HuH-7 (cell line): Measurements from ENCODE around the gene NUTF2.
"Not testable (repeated sequence)": the region's sequence is repeated elsewhere in the genome, so short reads cannot be mapped to it uniquely, and the experiment has no call there.

Experiments used
- DNase-seq: peaks from one replicate; pipeline ENCODE4 v3.0.0; 2011; ENCODE audit warnings: low spot score

Gene NUTF2

GRCh38 chr16:67864044-67864443 is 17.3 kb downstream of the NUTF2 start:
- not testable (repeated sequence) for DNase-seq

GRCh38 chr16:67864594-67864993 is 17.9 kb downstream of the NUTF2 start:
- no peak for DNase-seq

- peak; percentile 71 for DNase-seq
These were observed 18.6 kb downstream of the NUTF2 start for GRCh38 chr16:67865318-67865717.

DNA sequence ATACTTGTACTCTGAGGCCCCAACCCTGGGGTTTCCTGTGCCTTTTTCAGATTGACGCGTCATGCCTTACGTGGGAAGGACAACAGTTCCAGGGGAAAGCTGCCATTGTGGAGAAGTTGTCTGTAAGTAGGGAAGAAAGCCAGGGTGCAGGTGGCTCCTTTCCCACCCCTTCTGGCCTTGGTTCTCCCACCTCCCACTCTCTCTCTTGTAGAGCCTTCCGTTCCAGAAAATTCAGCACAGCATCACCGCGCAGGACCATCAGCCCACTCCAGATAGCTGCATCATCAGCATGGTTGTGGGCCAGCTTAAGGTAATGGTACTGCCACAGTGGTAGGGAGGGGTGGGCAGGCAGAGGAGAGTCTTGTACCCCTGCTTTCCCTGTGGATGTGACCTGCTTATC is 21.6 kb downstream of the NUTF2 start:
- DNase-seq: no peak

GRCh38 chr16:67869653-67870052 is 22.9 kb downstream of the NUTF2 start:
- DNase-seq: no peak

DNA sequence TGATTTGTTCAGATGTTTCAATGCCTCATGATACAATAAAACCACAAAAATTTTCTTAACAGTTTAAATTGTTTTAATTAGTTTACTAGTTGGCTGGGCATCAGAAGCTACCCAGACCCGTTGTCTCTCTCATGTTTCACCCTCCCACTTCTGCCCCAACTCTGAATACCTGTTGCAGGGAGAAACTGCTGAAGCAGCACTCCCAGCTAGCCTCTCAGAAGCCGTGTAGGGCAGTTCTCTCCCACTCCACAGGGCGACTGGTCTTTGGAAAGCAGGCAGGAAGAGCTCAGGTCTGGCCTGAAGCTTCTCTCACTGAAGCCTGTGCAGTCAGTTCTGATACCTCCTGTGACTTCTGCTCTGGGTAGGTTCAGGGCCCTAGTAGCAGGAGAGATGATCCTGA is 24.5 kb downstream of the NUTF2 start:
- no peak for DNase-seq

- no peak for DNase-seq
These were observed 25.4 kb downstream of the NUTF2 start for GRCh38 chr16:67872131-67872630.

DNA sequence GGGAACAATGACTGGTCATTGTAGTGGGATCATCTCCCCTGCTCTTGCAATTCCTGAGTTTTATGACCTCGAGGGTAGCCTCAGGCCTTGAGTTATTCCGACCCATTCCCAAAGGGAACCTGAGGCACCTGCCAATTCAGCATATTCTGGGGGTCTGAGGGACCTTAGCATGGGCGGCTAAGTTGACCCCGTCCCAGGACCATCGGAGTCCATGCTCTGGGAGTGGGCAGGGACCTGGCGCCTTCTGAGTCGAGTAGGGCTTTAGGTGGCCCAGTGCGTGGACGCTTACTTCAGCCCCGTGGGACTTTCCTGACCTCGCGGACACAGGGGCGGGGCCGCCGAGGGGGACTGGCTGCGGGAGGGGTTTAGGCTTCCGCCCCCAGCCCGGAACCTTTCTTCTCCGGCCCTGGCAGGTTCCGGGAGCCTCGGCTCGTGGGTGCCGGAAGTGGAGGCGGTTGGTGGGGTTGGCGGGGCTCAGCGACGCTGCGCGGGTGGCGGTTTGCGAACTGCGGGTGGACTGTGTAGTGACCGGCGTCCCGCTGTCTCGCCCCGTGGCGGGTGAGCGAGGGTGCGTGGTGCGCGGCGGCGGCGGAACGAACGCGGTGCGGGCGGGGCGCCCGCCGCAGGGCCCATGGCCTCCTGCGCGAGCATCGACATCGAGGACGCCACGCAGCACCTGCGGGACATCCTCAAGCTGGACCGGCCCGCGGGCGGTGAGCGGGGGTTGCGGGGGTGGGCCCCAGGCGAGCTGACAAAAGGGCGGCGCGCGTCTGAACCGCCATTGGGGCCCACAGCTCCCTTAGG is 26.1 kb downstream of the NUTF2 start, which contains the start of gene EDC4:
Gene EDC4, plus strand, starts transcription at position 422 of the 804 bp plus-strand sequence. Its CDS starts 210 bp downstream, at position 632.
- DNase-seq: peak; percentile 96

GRCh38 chr16:67873435-67874370 is 27.0 kb downstream of the NUTF2 start:
- DNase-seq: no peak

- DNase-seq: no peak
These were observed 27.6 kb downstream of the NUTF2 start for GRCh38 chr16:67874372-67874771.

GRCh38 chr16:67877064-67877463 is 30.3 kb downstream of the NUTF2 start:
- DNase-seq: no peak

DNA sequence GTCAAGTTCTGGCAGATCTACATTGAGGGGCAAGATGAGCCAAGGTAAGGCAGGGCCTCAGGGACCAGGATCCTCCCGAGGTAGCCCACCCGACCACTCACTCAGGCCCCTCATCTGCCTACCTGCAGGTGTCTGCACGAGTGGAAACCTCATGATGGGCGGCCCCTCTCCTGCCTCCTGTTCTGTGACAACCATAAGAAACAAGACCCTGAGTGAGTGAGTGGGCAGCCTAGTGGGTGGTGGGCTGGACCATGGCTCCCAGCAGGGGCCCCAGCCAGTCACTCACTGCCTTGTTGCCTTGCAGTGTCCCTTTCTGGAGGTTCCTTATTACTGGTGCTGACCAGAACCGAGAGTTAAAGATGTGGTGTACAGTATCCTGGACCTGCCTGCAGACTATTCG is 31.5 kb downstream of the NUTF2 start:
- DNase-seq: no peak

GRCh38 chr16:67878846-67879245 is 32.1 kb downstream of the NUTF2 start:
- no peak for DNase-seq

- DNase-seq: no peak
These were observed 32.7 kb downstream of the NUTF2 start for GRCh38 chr16:67879462-67879861.

DNA sequence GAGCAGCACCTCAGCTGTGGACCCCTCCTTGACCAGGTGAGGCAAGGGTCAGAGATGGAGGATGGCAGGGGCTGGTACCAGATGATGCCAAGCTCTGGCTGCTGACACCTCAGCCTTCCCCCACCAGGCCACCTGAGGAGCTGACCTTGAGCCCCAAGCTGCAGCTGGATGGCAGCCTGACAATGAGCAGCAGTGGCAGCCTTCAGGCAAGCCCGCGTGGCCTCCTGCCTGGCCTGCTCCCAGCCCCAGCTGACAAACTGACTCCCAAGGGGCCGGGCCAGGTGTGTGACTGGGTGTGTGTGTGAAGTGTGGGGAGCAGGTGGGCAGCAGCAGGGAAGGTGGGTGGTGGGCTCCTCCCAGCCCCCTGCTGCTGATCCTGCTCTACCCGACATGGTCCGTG is 33.2 kb downstream of the NUTF2 start:
- no peak for DNase-seq

- DNase-seq: no peak
These were observed 33.9 kb downstream of the NUTF2 start for GRCh38 chr16:67880584-67880983.

DNA sequence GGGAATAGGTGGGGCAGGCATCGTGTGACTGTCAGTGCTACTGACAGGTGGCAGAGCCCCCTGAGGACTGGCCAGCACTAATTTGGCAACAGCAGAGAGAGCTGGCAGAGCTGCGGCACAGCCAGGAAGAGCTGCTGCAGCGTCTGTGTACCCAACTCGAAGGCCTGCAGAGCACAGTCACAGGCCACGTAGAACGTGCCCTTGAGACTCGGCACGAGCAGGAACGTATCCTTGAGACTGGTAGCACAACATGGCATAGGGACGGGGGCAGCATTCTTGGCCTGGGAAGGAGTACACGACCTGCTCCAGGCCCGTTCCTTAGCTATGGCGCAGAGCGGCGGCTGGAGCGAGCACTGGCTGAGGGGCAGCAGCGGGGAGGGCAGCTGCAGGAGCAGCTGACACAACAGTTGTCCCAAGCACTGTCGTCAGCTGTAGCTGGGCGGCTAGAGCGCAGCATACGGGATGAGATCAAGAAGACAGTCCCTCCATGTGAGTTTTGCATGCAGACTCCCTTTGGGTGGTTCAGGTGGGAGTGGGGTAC is 35.0 kb downstream of the NUTF2 start:
- no peak for DNase-seq

DNA sequence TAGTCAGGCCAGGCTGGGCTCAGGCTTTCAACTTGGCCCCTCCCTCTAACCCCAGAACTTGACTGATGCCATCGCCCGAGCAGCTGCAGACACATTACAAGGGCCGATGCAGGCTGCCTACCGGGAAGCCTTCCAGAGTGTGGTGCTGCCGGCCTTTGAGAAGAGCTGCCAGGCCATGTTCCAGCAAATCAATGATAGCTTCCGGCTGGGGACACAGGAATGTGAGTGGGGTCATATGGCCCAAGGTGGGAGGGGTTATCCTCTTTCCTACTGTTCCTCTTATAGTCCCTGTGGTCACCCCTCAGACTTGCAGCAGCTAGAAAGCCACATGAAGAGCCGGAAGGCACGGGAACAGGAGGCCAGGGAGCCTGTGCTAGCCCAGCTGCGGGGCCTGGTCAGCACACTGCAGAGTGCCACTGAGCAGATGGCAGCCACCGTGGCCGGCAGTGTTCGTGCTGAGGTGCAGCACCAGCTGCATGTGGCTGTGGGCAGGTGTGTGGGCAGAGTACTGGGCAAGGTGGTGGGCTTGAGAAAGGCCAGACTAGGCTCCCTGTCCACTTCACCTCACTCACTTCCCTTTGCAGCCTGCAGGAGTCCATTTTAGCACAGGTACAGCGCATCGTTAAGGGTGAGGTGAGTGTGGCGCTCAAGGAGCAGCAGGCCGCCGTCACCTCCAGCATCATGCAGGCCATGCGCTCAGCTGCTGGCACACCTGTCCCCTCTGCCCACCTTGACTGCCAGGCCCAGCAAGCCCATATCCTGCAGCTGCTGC is 35.8 kb downstream of the NUTF2 start:
- no peak for DNase-seq

- no peak for DNase-seq
These were observed 36.6 kb downstream of the NUTF2 start for GRCh38 chr16:67883146-67883871.

DNA sequence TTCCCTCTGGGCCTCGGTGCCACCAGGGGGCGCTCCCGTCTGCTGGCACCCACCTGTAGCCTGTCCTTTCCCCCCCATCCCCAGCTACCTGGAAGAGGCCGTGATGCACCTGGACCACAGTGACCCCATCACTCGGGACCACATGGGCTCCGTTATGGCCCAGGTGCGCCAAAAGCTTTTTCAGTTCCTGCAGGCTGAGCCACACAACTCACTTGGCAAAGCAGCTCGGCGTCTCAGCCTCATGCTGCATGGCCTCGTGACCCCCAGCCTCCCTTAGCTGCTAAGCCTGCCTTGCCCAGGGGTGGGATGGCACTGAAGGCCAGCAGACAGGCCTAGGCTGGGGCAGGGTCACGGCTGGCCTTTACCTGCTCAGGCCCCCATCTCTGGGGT is 37.1 kb downstream of the NUTF2 start:
- DNase-seq: peak; percentile 98

DNA sequence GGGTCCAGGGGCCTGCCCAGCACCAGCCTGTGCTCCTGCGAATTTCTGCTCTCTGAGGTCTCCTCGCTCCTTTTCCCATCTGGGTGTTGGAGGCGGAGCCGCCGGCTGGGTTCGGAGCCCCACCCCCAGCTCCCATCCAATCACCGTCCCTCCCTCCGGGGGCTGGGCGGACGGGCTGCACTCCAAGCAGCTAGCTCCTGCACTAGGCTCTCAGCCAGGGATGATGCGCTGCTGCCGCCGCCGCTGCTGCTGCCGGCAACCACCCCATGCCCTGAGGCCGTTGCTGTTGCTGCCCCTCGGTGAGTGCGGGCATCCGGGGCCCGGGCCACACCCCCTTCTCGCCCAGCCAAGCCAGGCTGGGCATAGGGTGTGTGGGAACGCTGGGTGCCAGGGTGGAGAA is 38.0 kb downstream of the NUTF2 start, which contains the start of gene NRN1L:
Gene NRN1L, plus strand, starts transcription at position 202 of the 400 bp plus-strand sequence. Its CDS starts 19 bp downstream, at position 221.
- DNase-seq: no peak
